Measurements from ENCODE around the gene HOXA10. TPM values are rescaled to one million over a fixed set of nuclear protein-coding genes. Genes with fewer than 3 reads are reported as not detected.

HOXA10 gene
- total RNA-seq, 4 donors from 2014 or later, result 4.7 to 8.9 (median 6.0) TPM

DNA sequence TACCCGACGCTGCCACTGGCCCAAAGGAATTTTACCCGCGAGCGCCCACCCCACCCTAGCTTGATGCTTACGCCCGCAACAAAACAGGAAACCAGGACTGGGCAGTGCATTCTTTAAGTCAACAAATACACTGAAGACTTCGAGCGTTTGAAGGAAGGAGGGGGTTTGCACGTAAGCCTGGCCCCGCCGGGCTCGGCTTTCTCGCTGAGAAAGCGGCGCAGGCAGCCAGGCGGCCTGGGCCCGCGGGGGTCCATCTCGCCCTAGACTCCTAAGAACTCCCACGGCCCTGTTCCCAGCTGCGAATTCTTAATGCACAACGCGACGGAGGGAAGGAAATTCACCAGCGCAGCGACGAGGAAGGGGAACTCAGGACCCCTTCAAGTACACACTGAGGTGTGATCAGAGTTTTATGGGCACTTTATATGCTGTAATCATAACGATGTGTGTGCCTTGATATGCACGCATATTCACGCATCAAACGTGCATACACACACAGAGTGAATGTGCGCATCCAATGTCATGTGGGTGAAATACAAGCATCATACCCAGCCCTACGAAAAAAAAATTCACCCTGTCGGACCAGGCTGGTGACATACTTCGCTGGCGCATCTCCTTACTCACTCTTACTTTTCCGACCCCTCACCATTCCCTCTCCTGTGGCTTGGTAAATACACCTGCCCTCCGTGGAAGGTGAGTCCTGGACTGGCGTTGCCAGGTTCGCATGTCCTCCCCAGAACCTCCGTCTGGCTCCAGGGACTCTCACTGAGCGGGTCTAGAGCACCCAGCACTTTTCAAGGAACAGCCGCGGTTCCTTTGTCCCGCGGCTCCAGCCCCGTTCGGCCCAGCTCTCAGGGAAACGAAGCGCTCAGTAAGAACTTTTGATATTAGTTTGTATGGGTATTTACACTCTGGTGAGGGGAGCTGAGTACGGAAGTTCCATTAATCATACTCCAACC is 31.5 kb upstream of the HOXA10 start:
- H3K4me3 ChIP-seq, result peak overlapping the region; percentile 34
- WGBS, result 17% methylated on average over 47 of the region's 52 CpGs

GRCh38 chr7:27204851-27205322 is 30.8 kb upstream of the HOXA10 start:
- Histone ChIP-seq H3K27me3 (peaks cover 100% of the 10 kb centered on the region), H3K36me3 (no peaks in the 10 kb centered on the region), H3K27ac (no peak overlapping the region), H3K9me3 (no peaks in the 10 kb centered on the region), H3K4me3 (peak overlapping the region; percentile 34), H3K4me1 (peaks cover 34% of the 10 kb centered on the region)
- no peak for TF ChIP-seq EP300 (IDR thresholded peaks at IDR 0.05)
- no peak for TF ChIP-seq CTCF (IDR thresholded peaks at IDR 0.05)
- TF ChIP-seq POLR2AphosphoS5 (IDR thresholded peaks at IDR 0.05), result no peak
- no peak for TF ChIP-seq POLR2A (IDR thresholded peaks at IDR 0.05)
- WGBS, result 6% methylated on average over 37 of the region's 41 CpGs
- peak in 1 of 2 donors; percentile 81 for DNase-seq (ENCODE audit: low spot score in 2 of 2)

More for the DNA sequence above, 31.5 kb upstream of the HOXA10 start:
- H3K4me1 ChIP-seq, result peaks cover 29% of the 10 kb centered on the region
- peaks cover 100% of the 10 kb centered on the region for H3K27me3 ChIP-seq
- no peaks in the 10 kb centered on the region for H3K9me3 ChIP-seq
- H3K27ac ChIP-seq, result no peak overlapping the region
- TF ChIP-seq POLR2AphosphoS5 (IDR thresholded peaks at IDR 0.05), result no peak
- TF ChIP-seq POLR2A (IDR thresholded peaks at IDR 0.05), result no peak
- TF ChIP-seq EP300 (IDR thresholded peaks at IDR 0.05), result no peak
- no peak for TF ChIP-seq CTCF (IDR thresholded peaks at IDR 0.05)
- DNase-seq (ENCODE audit: low spot score in 2 of 2), result no peak
- H3K36me3 ChIP-seq, result no peaks in the 10 kb centered on the region

GRCh38 chr7:27203964-27204594 is 30.0 kb upstream of the HOXA10 start:
- Histone ChIP-seq H3K27ac (no peak overlapping the region), H3K4me1 (peaks cover 38% of the 10 kb centered on the region), H3K27me3 (peaks cover 99% of the 10 kb centered on the region), H3K4me3 (no peak overlapping the region), H3K9me3 (no peaks in the 10 kb centered on the region), H3K36me3 (no peaks in the 10 kb centered on the region)
- DNase-seq (ENCODE audit: low spot score in 2 of 2), result peak in 1 of 2 donors; percentile 31
- TF ChIP-seq POLR2A (IDR thresholded peaks at IDR 0.05), result no peak
- no peak for TF ChIP-seq POLR2AphosphoS5 (IDR thresholded peaks at IDR 0.05)
- no peak for TF ChIP-seq CTCF (IDR thresholded peaks at IDR 0.05)
- TF ChIP-seq EP300 (IDR thresholded peaks at IDR 0.05), result no peak
- 52% methylated on average over 4 of the region's 4 CpGs for WGBS

- peaks cover 99% of the 10 kb centered on the region for H3K27me3 ChIP-seq
- H3K27ac ChIP-seq, result no peak overlapping the region
- TF ChIP-seq POLR2A (IDR thresholded peaks at IDR 0.05) (no peak), CTCF (IDR thresholded peaks at IDR 0.05) (no peak), POLR2AphosphoS5 (IDR thresholded peaks at IDR 0.05) (no peak), EP300 (IDR thresholded peaks at IDR 0.05) (no peak)
- no peak overlapping the region for H3K4me3 ChIP-seq
- H3K36me3 ChIP-seq, result no peaks in the 10 kb centered on the region
- no peaks in the 10 kb centered on the region for H3K9me3 ChIP-seq
- peak in 1 of 2 donors; percentile 48 for DNase-seq (ENCODE audit: low spot score in 2 of 2)
- WGBS, result 48% methylated on average over 10 of the region's 10 CpGs
- peaks cover 44% of the 10 kb centered on the region for H3K4me1 ChIP-seq
These were observed 29.3 kb upstream of the HOXA10 start for GRCh38 chr7:27203365-27203953.

DNA sequence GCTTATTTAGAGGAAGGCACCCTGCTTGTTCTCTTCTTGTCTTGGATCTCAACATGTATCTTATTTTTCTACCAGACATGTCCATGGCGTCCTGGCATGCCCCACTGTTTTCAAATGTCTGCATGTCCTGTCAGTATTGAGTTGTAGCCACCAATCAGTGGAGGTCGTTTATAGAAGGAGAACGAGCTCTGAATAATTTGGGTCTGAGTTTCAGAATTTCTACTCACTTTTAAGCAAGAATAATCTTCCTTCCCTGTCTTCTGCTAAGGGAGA is 28.7 kb upstream of the HOXA10 start:
- no peak overlapping the region for H3K4me3 ChIP-seq
- TF ChIP-seq CTCF (IDR thresholded peaks at IDR 0.05) (no peak), POLR2A (IDR thresholded peaks at IDR 0.05) (no peak), EP300 (IDR thresholded peaks at IDR 0.05) (no peak)
- H3K4me1 ChIP-seq, result peaks cover 51% of the 10 kb centered on the region
- H3K36me3 ChIP-seq, result no peaks in the 10 kb centered on the region
- no peaks in the 10 kb centered on the region for H3K9me3 ChIP-seq
- 39% methylated on average over 3 of the region's 3 CpGs for WGBS
- no peak for DNase-seq (ENCODE audit: low spot score in 2 of 2)
- H3K27ac ChIP-seq, result no peak overlapping the region
- peaks cover 99% of the 10 kb centered on the region for H3K27me3 ChIP-seq
